Bronchial smooth muscle cell (primary cell): ENCODE data around the gene GNG12. TPM values are rescaled to one million over a fixed set of nuclear protein-coding genes. Genes with fewer than 3 reads are reported as not detected.

ENCODE experiments used
- total RNA-seq: library from RNA; depleted of rRNA; stranded (reverse); fragments of >200 nt; gene quantifications from 2 replicates; pipeline ENCODE4 v1.2.1, GENCODE V29; 2014

The GNG12 gene
- 73.2 and 128 TPM in 2 replicates for total RNA-seq

DNA sequence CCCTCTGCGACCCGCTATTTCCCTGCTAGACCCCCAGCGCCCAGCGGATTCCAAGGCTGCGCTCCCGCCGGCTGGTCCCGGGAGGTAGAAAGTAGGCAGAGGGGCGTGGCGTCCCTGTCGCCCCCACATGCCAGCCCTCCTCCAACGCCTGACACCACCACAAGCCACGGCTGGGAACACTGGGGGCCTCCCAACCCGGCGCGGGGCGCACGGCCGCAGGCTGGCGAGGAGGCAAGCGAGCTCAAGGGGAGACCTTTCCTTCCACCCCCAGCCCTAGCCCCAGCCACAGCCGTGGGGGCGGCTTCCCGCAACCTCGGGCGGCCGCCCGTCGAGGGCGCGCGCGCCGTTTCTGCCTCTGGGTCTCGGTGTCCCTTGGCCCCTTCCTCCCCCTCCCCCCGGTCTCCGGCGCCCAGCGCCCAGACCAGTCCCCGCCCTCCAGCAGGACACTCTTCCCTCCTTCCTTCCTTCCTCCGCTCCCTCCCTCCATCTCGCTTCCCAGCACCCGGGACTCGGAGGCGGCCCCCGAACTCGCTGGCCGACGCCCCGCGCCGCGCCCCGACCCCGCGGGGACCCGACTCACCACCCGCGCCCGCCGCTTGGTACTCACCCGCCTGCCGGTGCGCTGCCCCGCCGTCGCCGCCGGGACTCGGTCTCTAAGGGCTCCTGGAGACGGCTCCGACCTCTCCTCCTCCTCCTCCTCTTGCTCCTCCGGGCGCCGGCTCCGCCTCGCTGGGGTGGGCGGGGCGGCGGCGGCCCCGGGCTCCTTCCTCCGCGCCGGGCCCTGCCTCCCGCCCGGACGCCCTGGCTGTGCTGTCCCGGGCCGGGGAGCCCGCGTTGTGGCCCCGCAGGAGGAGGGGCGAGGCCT lies at the start of gene GNG12:
Gene GNG12 (minus strand): TSS at position 731 of the 865 bp plus-strand sequence. CDS start 125,781 bp downstream, outside the sequence.

DNA sequence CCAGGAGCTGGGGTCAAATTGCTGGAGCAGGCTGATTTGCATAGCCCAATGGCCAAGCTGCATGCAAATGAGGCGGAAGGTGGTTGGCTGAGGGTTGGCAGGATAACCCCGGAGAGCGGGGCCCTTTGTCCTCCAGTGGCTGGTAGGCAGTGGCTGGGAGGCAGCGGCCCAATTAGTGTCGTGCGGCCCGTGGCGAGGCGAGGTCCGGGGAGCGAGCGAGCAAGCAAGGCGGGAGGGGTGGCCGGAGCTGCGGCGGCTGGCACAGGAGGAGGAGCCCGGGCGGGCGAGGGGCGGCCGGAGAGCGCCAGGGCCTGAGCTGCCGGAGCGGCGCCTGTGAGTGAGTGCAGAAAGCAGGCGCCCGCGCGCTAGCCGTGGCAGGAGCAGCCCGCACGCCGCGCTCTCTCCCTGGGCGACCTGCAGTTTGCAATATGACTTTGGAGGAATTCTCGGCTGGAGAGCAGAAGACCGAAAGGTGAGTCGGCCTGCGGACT lies 148.2 kb downstream of the GNG12 start, which contains the start of gene GADD45A:
Gene GADD45A (plus strand): TSS at position 135 of the 491 bp plus-strand sequence. CDS start 294 bp downstream, at position 429.

Other genes with a start within 250 kb of the GNG12 start
- gene GADD45A, start 148.3 kb downstream of the GNG12 start, total RNA-seq: 37.3 and 41.3 TPM in 2 replicates
- gene DIRAS3, start 217.2 kb upstream of the GNG12 start, total RNA-seq: 1.3 and 5.2 TPM in 2 replicates